HG02763 (cell line): Measurements from ENCODE around the gene ATP2A2.
"Not testable (repeated sequence)": the region's sequence is repeated elsewhere in the genome, so short reads cannot be mapped to it uniquely, and the experiment has no call there.

Experiments used
- ATAC-seq: cut with Tn5 transposase; IDR thresholded peaks from one replicate; pipeline ENCODE4 v1.9.1; 2021; ENCODE audit warnings: mild to moderate bottlenecking, moderate library complexity; ENCODE audit not compliant: unreplicated experiment

ATP2A2 gene

GRCh38 chr12:110340261-110340660, 59.2 kb downstream of the ATP2A2 start:
- not testable (repeated sequence) for ATAC-seq

- ATAC-seq: no peak
Observed at GRCh38 chr12:110340706-110341105, 59.7 kb downstream of the ATP2A2 start.

GRCh38 chr12:110342157-110342556, 61.1 kb downstream of the ATP2A2 start:
- ATAC-seq: no peak

- ATAC-seq: no peak
Observed at GRCh38 chr12:110343114-110343513, 62.1 kb downstream of the ATP2A2 start.

GRCh38 chr12:110343736-110344555, 62.9 kb downstream of the ATP2A2 start:
- ATAC-seq: no peak

GRCh38 chr12:110344657-110345056, 63.6 kb downstream of the ATP2A2 start:
- no peak for ATAC-seq

GRCh38 chr12:110345176-110345661, 64.2 kb downstream of the ATP2A2 start:
- ATAC-seq: no peak

- no peak for ATAC-seq
Observed at GRCh38 chr12:110345963-110346362, 64.9 kb downstream of the ATP2A2 start.

- ATAC-seq: no peak
Observed at GRCh38 chr12:110347767-110348166, 66.7 kb downstream of the ATP2A2 start.

- no peak for ATAC-seq
Observed at GRCh38 chr12:110348431-110349059, 67.5 kb downstream of the ATP2A2 start.

GRCh38 chr12:110349096-110349495, 68.0 kb downstream of the ATP2A2 start:
- no peak for ATAC-seq

- ATAC-seq: no peak
Observed at GRCh38 chr12:110349514-110350151, 68.6 kb downstream of the ATP2A2 start.

GRCh38 chr12:110351119-110351518, 70.1 kb downstream of the ATP2A2 start:
- no peak for ATAC-seq

- no peak for ATAC-seq
Observed at GRCh38 chr12:110352401-110352800, 71.4 kb downstream of the ATP2A2 start.

GRCh38 chr12:110353211-110353965, 72.3 kb downstream of the ATP2A2 start:
- no peak for ATAC-seq

- ATAC-seq: no peak
Observed at GRCh38 chr12:110354172-110354780, 73.2 kb downstream of the ATP2A2 start.

GRCh38 chr12:110355073-110355472, 74.0 kb downstream of the ATP2A2 start:
- ATAC-seq: no peak

- ATAC-seq: not testable (repeated sequence)
Observed at GRCh38 chr12:110358384-110359097, 77.5 kb downstream of the ATP2A2 start.

GRCh38 chr12:110361216-110361615, 80.2 kb downstream of the ATP2A2 start:
- ATAC-seq: no peak
